ENCODE measurements around the gene MYH10.
"Not testable (repeated sequence)": the region's sequence is repeated elsewhere in the genome, so short reads cannot be mapped to it uniquely, and the experiment has no call there.

MYH10 gene

GRCh38 chr17:8542599-8543502 lies 87.7 kb downstream of the MYH10 start (continued):
- no peak for TF ChIP-seq CSRNP3 (CRISPR knock-in tag; IDR thresholded peaks at IDR 0.05)
- TF ChIP-seq ZNF565 (CRISPR knock-in tag; conservative IDR thresholded peaks at IDR 0.05; ENCODE audit: low read depth): no peak
- TF ChIP-seq PPARA (CRISPR knock-in tag; IDR thresholded peaks at IDR 0.05; ENCODE audit: borderline replicate concordance): no peak
- no peak for TF ChIP-seq BACH2 (CRISPR knock-in tag; IDR thresholded peaks at IDR 0.05; ENCODE audit: borderline replicate concordance)
- no peak for TF ChIP-seq TOX (CRISPR knock-in tag; IDR thresholded peaks at IDR 0.05; ENCODE audit: borderline replicate concordance)
- TF ChIP-seq ESRRG (CRISPR knock-in tag; IDR thresholded peaks at IDR 0.05): no peak
- no peak for TF ChIP-seq SNAI2 (CRISPR knock-in tag; IDR thresholded peaks at IDR 0.05)
- TF ChIP-seq POU6F1 (CRISPR knock-in tag; IDR thresholded peaks at IDR 0.05; ENCODE audit: borderline replicate concordance, low read depth): no peak
- no peak for TF ChIP-seq ZFP3 (CRISPR knock-in tag; IDR thresholded peaks at IDR 0.05)

GRCh38 chr17:8539976-8540375 lies 90.5 kb downstream of the MYH10 start:
- ATAC-seq: not testable (repeated sequence)

- no peak for ATAC-seq
- no peak for TF ChIP-seq BACH2 (CRISPR knock-in tag; IDR thresholded peaks at IDR 0.05; ENCODE audit: borderline replicate concordance)
These were observed 92.8 kb downstream of the MYH10 start for GRCh38 chr17:8537734-8538133.

- TF ChIP-seq TCF4 (CRISPR knock-in tag; IDR thresholded peaks at IDR 0.05; ENCODE audit: borderline replicate concordance): no peak
- no peak for TF ChIP-seq ESRRG (CRISPR knock-in tag; IDR thresholded peaks at IDR 0.05)
- no peak for TF ChIP-seq SNAI2 (CRISPR knock-in tag; IDR thresholded peaks at IDR 0.05)
- TF ChIP-seq GLIS3 (CRISPR knock-in tag; IDR thresholded peaks at IDR 0.05): no peak
- no peak for TF ChIP-seq OSR1 (CRISPR knock-in tag; IDR thresholded peaks at IDR 0.05)
- TF ChIP-seq BACH2 (CRISPR knock-in tag; IDR thresholded peaks at IDR 0.05; ENCODE audit: borderline replicate concordance): no peak
- TF ChIP-seq TSHZ2 (CRISPR knock-in tag; IDR thresholded peaks at IDR 0.05): no peak
- no peak for TF ChIP-seq ISL1 (CRISPR knock-in tag; IDR thresholded peaks at IDR 0.05)
- no peak for TF ChIP-seq CSDC2 (CRISPR knock-in tag; IDR thresholded peaks at IDR 0.05)
- TF ChIP-seq PATZ1 (CRISPR knock-in tag; IDR thresholded peaks at IDR 0.05; ENCODE audit: borderline replicate concordance): no peak
- TF ChIP-seq RARB (CRISPR knock-in tag; IDR thresholded peaks at IDR 0.05): no peak
- no peak for TF ChIP-seq ZFP30 (CRISPR knock-in tag; IDR thresholded peaks at IDR 0.05)
- TF ChIP-seq ZNF8 (CRISPR knock-in tag; IDR thresholded peaks at IDR 0.05): no peak
- no peak for TF ChIP-seq POU6F1 (CRISPR knock-in tag; IDR thresholded peaks at IDR 0.05; ENCODE audit: borderline replicate concordance, low read depth)
- TF ChIP-seq TOX (CRISPR knock-in tag; IDR thresholded peaks at IDR 0.05; ENCODE audit: borderline replicate concordance): no peak
- TF ChIP-seq ARNTL (CRISPR knock-in tag; IDR thresholded peaks at IDR 0.05; ENCODE audit: borderline replicate concordance, low read depth): no peak
- no peak for ATAC-seq
These were observed 95.9 kb downstream of the MYH10 start for GRCh38 chr17:8534498-8535188.
